ENCODE results near the gene HEBP1. TPM values are rescaled to one million over a fixed set of nuclear protein-coding genes. Genes with fewer than 3 reads are reported as not detected.
"Not testable (repeated sequence)": the region's sequence is repeated elsewhere in the genome, so short reads cannot be mapped to it uniquely, and the experiment has no call there.

HEBP1 gene
- total RNA-seq, 1 donor from 2014 or later, result 9.5 TPM

DNA sequence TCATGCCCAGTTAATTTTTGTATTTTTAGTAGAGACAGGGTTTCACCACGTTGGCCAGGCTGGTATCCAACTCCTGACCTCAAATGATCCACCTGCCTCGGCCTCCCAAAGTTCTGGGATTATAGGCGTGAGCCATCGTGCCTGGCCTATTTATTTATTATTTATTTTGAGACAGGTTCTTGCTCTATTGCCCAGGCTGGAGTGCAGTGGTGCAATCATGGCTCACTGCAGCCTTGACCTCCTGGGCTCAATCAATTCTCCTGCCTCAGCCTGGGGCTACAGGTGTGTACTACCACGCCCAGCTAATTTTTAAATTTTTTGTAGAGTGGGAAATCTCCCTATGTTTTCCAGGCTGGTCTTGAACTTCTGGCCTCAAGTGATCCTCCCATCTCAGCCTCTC lies 35.3 kb upstream of the HEBP1 start:
- H3K27ac Mint-ChIP-seq; H3K4me1 Mint-ChIP-seq (ENCODE audit: low read depth); H3K4me3 Mint-ChIP-seq; H3K36me3 Mint-ChIP-seq (ENCODE audit: low read depth); H3K9me3 Mint-ChIP-seq; H3K27me3 Mint-ChIP-seq (ENCODE audit: insufficient read depth); intact Hi-C loops (cut with micrococcal nuclease); DNase-seq (ENCODE audit: low spot score): not testable (repeated sequence)

- Mint-ChIP-seq H3K27ac (no peak overlapping the region), H3K27me3 (ENCODE audit: insufficient read depth) (peaks cover 12% of the 10 kb centered on the region), H3K4me1 (ENCODE audit: low read depth) (no peaks in the 10 kb centered on the region), H3K36me3 (ENCODE audit: low read depth) (no peaks in the 10 kb centered on the region), H3K4me3 (no peak overlapping the region), H3K9me3 (no peaks in the 10 kb centered on the region)
- no peak for DNase-seq (ENCODE audit: low spot score)
- intact Hi-C loops (cut with micrococcal nuclease), result no loop called here
Observed at GRCh38 chr12:13033476-13033875, 33.4 kb upstream of the HEBP1 start.

DNA sequence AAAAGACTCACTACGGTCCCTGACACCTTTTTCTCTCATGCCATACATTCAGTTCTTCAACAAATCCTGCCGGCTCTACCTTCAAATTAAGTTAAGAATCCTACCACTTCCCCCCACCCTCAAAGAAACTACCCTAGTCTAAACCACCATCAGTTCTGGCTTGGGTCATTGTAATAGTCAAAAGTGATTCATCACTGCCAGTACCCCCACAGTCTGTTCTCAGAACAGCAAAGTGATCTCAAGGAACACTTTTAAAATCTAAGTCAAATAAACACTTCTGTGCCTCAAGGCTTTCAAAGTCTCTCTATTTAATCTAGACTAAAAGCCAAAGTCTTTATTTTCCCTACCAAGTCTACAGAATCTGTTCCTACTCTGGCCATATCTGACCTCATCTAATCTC lies 32.1 kb upstream of the HEBP1 start:
- H3K27me3 Mint-ChIP-seq (ENCODE audit: insufficient read depth), result peaks cover 15% of the 10 kb centered on the region
- no peak for DNase-seq (ENCODE audit: low spot score)
- no peaks in the 10 kb centered on the region for H3K36me3 Mint-ChIP-seq (ENCODE audit: low read depth)
- intact Hi-C loops (cut with micrococcal nuclease), result no loop called here
- H3K4me1 Mint-ChIP-seq (ENCODE audit: low read depth), result no peaks in the 10 kb centered on the region
- no peaks in the 10 kb centered on the region for H3K9me3 Mint-ChIP-seq
- H3K27ac Mint-ChIP-seq, result no peak overlapping the region
- H3K4me3 Mint-ChIP-seq, result no peak overlapping the region

- Mint-ChIP-seq H3K27me3 (ENCODE audit: insufficient read depth) (peaks cover 26% of the 10 kb centered on the region), H3K4me1 (ENCODE audit: low read depth) (no peaks in the 10 kb centered on the region)
- intact Hi-C loops (cut with micrococcal nuclease), result no loop called here
Observed at GRCh38 chr12:13030541-13031291, 30.7 kb upstream of the HEBP1 start.

DNA sequence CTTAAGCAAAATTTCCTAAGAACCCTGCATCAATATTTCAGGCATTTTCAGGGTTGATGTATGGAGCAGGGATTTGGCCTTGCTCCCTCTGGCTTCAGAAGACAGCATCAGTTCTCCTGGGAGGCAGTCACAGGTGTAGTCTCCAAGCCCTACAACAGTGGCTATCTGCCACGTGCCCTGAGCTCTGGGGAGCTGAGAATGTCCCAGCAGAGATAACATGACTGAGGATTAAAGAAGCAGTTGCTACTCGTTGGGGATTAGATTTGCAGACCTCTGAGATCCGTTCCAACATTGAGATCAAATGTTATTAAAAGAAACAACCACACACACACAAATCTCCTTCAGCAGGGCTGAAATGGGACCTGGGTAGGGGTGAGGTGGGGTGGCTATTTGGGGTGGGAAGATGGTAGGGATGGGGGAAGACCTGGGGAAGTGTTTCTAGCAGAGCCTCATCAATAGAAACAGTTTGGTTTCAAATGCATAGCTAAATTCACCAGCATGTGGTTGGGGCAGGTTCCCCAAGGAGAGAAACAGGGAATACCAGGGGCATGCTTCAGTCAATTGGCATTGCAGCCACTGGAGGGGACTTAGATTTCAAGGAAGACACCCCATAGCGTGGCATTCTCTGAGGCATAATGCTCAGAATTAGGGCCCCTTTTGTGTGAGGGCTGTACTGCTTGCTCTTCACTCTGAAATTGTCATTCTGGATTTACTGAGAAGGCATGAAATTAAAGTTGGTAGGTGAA lies 28.9 kb upstream of the HEBP1 start:
- no peak overlapping the region for H3K27ac Mint-ChIP-seq
- DNase-seq (ENCODE audit: low spot score), result no peak
- no peaks in the 10 kb centered on the region for H3K4me1 Mint-ChIP-seq (ENCODE audit: low read depth)
- peaks cover 30% of the 10 kb centered on the region for H3K27me3 Mint-ChIP-seq (ENCODE audit: insufficient read depth)
- H3K9me3 Mint-ChIP-seq, result no peaks in the 10 kb centered on the region
- intact Hi-C loops (cut with micrococcal nuclease), result no loop called here
- no peak overlapping the region for H3K4me3 Mint-ChIP-seq
- no peaks in the 10 kb centered on the region for H3K36me3 Mint-ChIP-seq (ENCODE audit: low read depth)

More at GRCh38 chr12:13030541-13031291, 30.7 kb upstream of the HEBP1 start:
- Mint-ChIP-seq H3K27ac (no peak overlapping the region), H3K4me3 (no peak overlapping the region), H3K9me3 (no peaks in the 10 kb centered on the region), H3K36me3 (ENCODE audit: low read depth) (no peaks in the 10 kb centered on the region)
- no peak for DNase-seq (ENCODE audit: low spot score)

DNA sequence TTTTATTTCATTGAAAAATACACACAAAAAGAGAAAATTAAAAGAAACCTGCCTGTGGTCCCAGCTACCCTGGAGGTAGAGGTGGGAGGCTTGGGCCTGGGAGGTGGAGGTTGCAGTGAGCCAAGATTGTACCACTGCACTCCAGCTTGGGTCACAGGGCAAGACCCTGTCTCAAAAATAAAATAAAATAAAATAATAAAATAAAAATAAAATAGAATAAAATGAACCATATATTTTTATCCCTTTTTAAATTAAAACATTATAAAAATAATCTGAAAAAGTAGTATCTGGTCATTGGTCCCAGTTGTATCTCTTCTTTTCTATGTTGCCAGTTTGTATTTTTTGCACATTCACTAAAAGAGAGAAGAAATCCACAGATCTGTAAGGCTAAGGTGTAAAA lies 27.4 kb upstream of the HEBP1 start:
- no peaks in the 10 kb centered on the region for H3K36me3 Mint-ChIP-seq (ENCODE audit: low read depth)
- H3K4me1 Mint-ChIP-seq (ENCODE audit: low read depth), result no peaks in the 10 kb centered on the region
- no peaks in the 10 kb centered on the region for H3K9me3 Mint-ChIP-seq
- no peak overlapping the region for H3K27ac Mint-ChIP-seq
- peaks cover 35% of the 10 kb centered on the region for H3K27me3 Mint-ChIP-seq (ENCODE audit: insufficient read depth)
- intact Hi-C loops (cut with micrococcal nuclease), result no loop called here
- no peak overlapping the region for H3K4me3 Mint-ChIP-seq
- no peak for DNase-seq (ENCODE audit: low spot score)

- H3K4me1 Mint-ChIP-seq (ENCODE audit: low read depth), result no peaks in the 10 kb centered on the region
- H3K4me3 Mint-ChIP-seq, result no peak overlapping the region
- intact Hi-C loops (cut with micrococcal nuclease), result no loop called here
- H3K9me3 Mint-ChIP-seq, result no peaks in the 10 kb centered on the region
- peaks cover 35% of the 10 kb centered on the region for H3K27me3 Mint-ChIP-seq (ENCODE audit: insufficient read depth)
- H3K36me3 Mint-ChIP-seq (ENCODE audit: low read depth), result no peaks in the 10 kb centered on the region
- no peak overlapping the region for H3K27ac Mint-ChIP-seq
- no peak for DNase-seq (ENCODE audit: low spot score)
Observed at GRCh38 chr12:13027032-13027431, 27.0 kb upstream of the HEBP1 start.

DNA sequence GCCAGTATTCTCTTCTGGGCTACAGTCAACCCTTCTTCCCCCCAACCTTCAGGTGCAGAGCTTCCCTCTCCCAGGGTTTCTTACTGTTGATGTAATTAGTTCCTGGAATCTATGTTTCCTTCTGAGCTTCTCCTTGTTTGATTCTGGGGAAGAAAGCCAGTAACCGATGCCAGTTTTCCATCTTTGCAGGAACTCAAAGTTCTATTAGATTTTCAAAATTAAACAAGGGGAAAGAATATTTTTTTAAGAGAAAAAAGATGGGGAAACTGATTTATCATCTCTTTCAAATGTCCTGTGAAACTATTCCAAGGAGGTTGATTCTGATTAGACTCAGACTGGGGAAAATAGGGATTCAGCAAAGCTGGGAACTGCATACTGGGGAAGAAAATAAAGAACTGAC lies 26.2 kb upstream of the HEBP1 start:
- intact Hi-C loops (cut with micrococcal nuclease), result no loop called here
- H3K4me1 Mint-ChIP-seq (ENCODE audit: low read depth), result no peaks in the 10 kb centered on the region
- DNase-seq (ENCODE audit: low spot score), result no peak
- H3K4me3 Mint-ChIP-seq, result no peak overlapping the region
- peaks cover 38% of the 10 kb centered on the region for H3K27me3 Mint-ChIP-seq (ENCODE audit: insufficient read depth)
- no peaks in the 10 kb centered on the region for H3K36me3 Mint-ChIP-seq (ENCODE audit: low read depth)
- no peaks in the 10 kb centered on the region for H3K9me3 Mint-ChIP-seq
- H3K27ac Mint-ChIP-seq, result no peak overlapping the region

GRCh38 chr12:13024531-13024916 lies 24.5 kb upstream of the HEBP1 start:
- H3K27me3 Mint-ChIP-seq (ENCODE audit: insufficient read depth), result peaks cover 40% of the 10 kb centered on the region
- H3K4me1 Mint-ChIP-seq (ENCODE audit: low read depth), result no peaks in the 10 kb centered on the region
- intact Hi-C loops (cut with micrococcal nuclease), result loop anchor here (1.0 kb wide), 1 partner anchor 188 kb away; no protein-coding TSS in a partner anchor
- H3K36me3 Mint-ChIP-seq (ENCODE audit: low read depth), result no peaks in the 10 kb centered on the region
- H3K27ac Mint-ChIP-seq, result no peak overlapping the region
- no peak overlapping the region for H3K4me3 Mint-ChIP-seq
- H3K9me3 Mint-ChIP-seq, result no peaks in the 10 kb centered on the region
- DNase-seq (ENCODE audit: low spot score), result no peak

GRCh38 chr12:13023811-13024530 lies 23.9 kb upstream of the HEBP1 start:
- intact Hi-C loops (cut with micrococcal nuclease), result loop anchor here (1.0 kb wide), 1 partner anchor 188 kb away; no protein-coding TSS in a partner anchor
- Mint-ChIP-seq H3K4me1 (ENCODE audit: low read depth) (no peaks in the 10 kb centered on the region), H3K27ac (no peak overlapping the region), H3K36me3 (ENCODE audit: low read depth) (no peaks in the 10 kb centered on the region), H3K9me3 (no peaks in the 10 kb centered on the region), H3K4me3 (no peak overlapping the region), H3K27me3 (ENCODE audit: insufficient read depth) (peaks cover 39% of the 10 kb centered on the region)
- DNase-seq (ENCODE audit: low spot score), result no peak

DNA sequence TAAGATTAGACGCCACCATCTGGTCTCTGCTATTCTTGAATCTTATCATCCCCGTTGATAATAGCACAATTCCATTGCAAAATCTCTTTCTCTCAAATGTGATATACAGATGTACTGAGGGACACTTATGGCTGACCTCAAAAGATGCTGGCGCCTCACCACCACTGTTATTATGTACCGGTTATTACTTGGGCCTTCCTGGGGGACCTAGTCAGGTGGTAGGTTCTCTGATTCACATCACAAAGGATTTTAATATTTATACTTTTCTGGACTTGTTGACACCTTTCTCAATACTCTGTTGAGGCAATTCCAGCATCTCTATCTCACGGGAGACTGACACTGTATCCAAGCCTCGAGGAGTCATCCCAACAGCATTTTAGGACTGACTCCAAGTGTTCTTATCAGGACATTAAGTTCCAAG lies 22.8 kb upstream of the HEBP1 start:
- peaks cover 37% of the 10 kb centered on the region for H3K27me3 Mint-ChIP-seq (ENCODE audit: insufficient read depth)
- H3K27ac Mint-ChIP-seq, result no peak overlapping the region
- intact Hi-C loops (cut with micrococcal nuclease), result no loop called here

GRCh38 chr12:13011098-13011497 lies 11.0 kb upstream of the HEBP1 start:
- H3K27ac Mint-ChIP-seq, result no peak overlapping the region
- no peaks in the 10 kb centered on the region for H3K9me3 Mint-ChIP-seq
- H3K36me3 Mint-ChIP-seq (ENCODE audit: low read depth), result no peaks in the 10 kb centered on the region
- H3K4me1 Mint-ChIP-seq (ENCODE audit: low read depth), result no peaks in the 10 kb centered on the region
- H3K27me3 Mint-ChIP-seq (ENCODE audit: insufficient read depth), result peaks cover 25% of the 10 kb centered on the region
- intact Hi-C loops (cut with micrococcal nuclease), result no loop called here
- no peak overlapping the region for H3K4me3 Mint-ChIP-seq
- no peak for DNase-seq (ENCODE audit: low spot score)

More for the DNA sequence above, 22.8 kb upstream of the HEBP1 start:
- Mint-ChIP-seq H3K4me3 (no peak overlapping the region), H3K9me3 (no peaks in the 10 kb centered on the region), H3K36me3 (ENCODE audit: low read depth) (no peaks in the 10 kb centered on the region), H3K4me1 (ENCODE audit: low read depth) (no peaks in the 10 kb centered on the region)
- DNase-seq (ENCODE audit: low spot score), result no peak
